ENCODE data around the gene OR11G2. TPM values are rescaled to one million over a fixed set of nuclear protein-coding genes. Genes with fewer than 3 reads are reported as not detected.

OR11G2 gene
- total RNA-seq, 1 experiment from 2014 or later: not detected

- H3K4me3 ChIP-seq (ENCODE audit: low read depth in 2 of 2, low read length in 2 of 2): no peak overlapping the region
- in situ Hi-C loops (cut with HindIII; ENCODE audit: low pct_unique_long_range_greater_than_20kb, low sequenced_read_pairs) (no loop called here), intact Hi-C loops (cut with micrococcal nuclease; ENCODE audit: unreplicated experiment) (no loop called here)
- no TSS peak for BruUV-seq (replicated peaks)
- ATAC-seq (no peak), DNase-seq (ENCODE audit: low read depth, low spot score) (no peak)
- no peak overlapping the region for H3K27ac ChIP-seq (ENCODE audit: low read length)
- ChIA-PET POLR2A (no interaction called here), CTCF (no interaction called here)
- no peaks in the 10 kb centered on the region for H3K27me3 ChIP-seq (ENCODE audit: control insufficient read depth, insufficient read depth, low read length)
- no peaks in the 10 kb centered on the region for H3K4me1 ChIP-seq (ENCODE audit: control insufficient read depth, insufficient read depth, low read length)
- H3K36me3 ChIP-seq (ENCODE audit: control insufficient read depth, insufficient read depth, low read length): no peaks in the 10 kb centered on the region
- H3K9me3 ChIP-seq (ENCODE audit: control insufficient read depth, insufficient read depth, low read depth, low read length): no peaks in the 10 kb centered on the region
- no peak for TF ChIP-seq SIN3A (IDR thresholded peaks at IDR 0.05; ENCODE audit: borderline replicate concordance, insufficient read depth, low read depth, low read length)
- no peak for TF ChIP-seq REST (IDR thresholded peaks at IDR 0.05; ENCODE audit: insufficient read depth in 1 of 2, low read depth in 2 of 2, low read length in 1 of 2)
- TF ChIP-seq POLR2AphosphoS5 (IDR thresholded peaks at IDR 0.05; ENCODE audit: low read depth, low read length): no peak
- no peak for TF ChIP-seq CTCF (IDR thresholded peaks at IDR 0.05)
- TF ChIP-seq TCF7L2 (IDR thresholded peaks at IDR 0.05; ENCODE audit: low read depth, low read length): no peak
These were observed 45.9 kb upstream of the OR11G2 start for GRCh38 chr14:20144820-20145219.

GRCh38 chr14:20164462-20164861 lies 26.2 kb upstream of the OR11G2 start:
- ATAC-seq: no peak
- intact Hi-C loops (cut with micrococcal nuclease; ENCODE audit: unreplicated experiment) (no loop called here), in situ Hi-C loops (cut with HindIII; ENCODE audit: low pct_unique_long_range_greater_than_20kb, low sequenced_read_pairs) (no loop called here)
- ChIA-PET POLR2A (no interaction called here), CTCF (no interaction called here)
- Histone ChIP-seq H3K4me3 (ENCODE audit: low read depth in 2 of 2, low read length in 2 of 2) (no peak overlapping the region), H3K36me3 (ENCODE audit: control insufficient read depth, insufficient read depth, low read length) (no peaks in the 10 kb centered on the region), H3K4me1 (ENCODE audit: control insufficient read depth, insufficient read depth, low read length) (no peaks in the 10 kb centered on the region), H3K9me3 (ENCODE audit: control insufficient read depth, insufficient read depth, low read depth, low read length) (no peaks in the 10 kb centered on the region), H3K27me3 (ENCODE audit: control insufficient read depth, insufficient read depth, low read length) (no peaks in the 10 kb centered on the region), H3K27ac (ENCODE audit: low read length) (no peak overlapping the region)
- TF ChIP-seq POLR2AphosphoS5 (IDR thresholded peaks at IDR 0.05; ENCODE audit: low read depth, low read length): no peak
- TF ChIP-seq CTCF (IDR thresholded peaks at IDR 0.05): no peak
- TF ChIP-seq SIN3A (IDR thresholded peaks at IDR 0.05; ENCODE audit: borderline replicate concordance, insufficient read depth, low read depth, low read length): no peak
- no peak for TF ChIP-seq REST (IDR thresholded peaks at IDR 0.05; ENCODE audit: insufficient read depth in 1 of 2, low read depth in 2 of 2, low read length in 1 of 2)
- no peak for TF ChIP-seq TCF7L2 (IDR thresholded peaks at IDR 0.05; ENCODE audit: low read depth, low read length)
- BruUV-seq (replicated peaks): no TSS peak
- no peak for DNase-seq (ENCODE audit: low read depth, low spot score)
